Measurements from ENCODE around the gene ACR. TPM values are rescaled to one million over a fixed set of nuclear protein-coding genes. Genes with fewer than 3 reads are reported as not detected.
"Not testable (repeated sequence)": the region's sequence is repeated elsewhere in the genome, so short reads cannot be mapped to it uniquely, and the experiment has no call there.

ACR gene
- total RNA-seq, 1 donor from 2014 or later: 2.8 TPM

GRCh38 chr22:50775132-50775531, 37.1 kb downstream of the ACR start:
- H3K36me3 Mint-ChIP-seq (ENCODE audit: low read depth, unreplicated experiment); H3K27me3 Mint-ChIP-seq (ENCODE audit: unreplicated experiment); H3K9me3 Mint-ChIP-seq (ENCODE audit: unreplicated experiment); H3K4me3 Mint-ChIP-seq (ENCODE audit: unreplicated experiment); H3K27ac Mint-ChIP-seq (ENCODE audit: unreplicated experiment): not testable (repeated sequence)
- peak; percentile 94 for DNase-seq (ENCODE audit: low spot score)
- TF ChIP-seq CTCF (IDR thresholded peaks at IDR 0.05; ENCODE audit: unreplicated experiment): peak; percentile 51
- peaks cover 10% of the 10 kb centered on the region for H3K4me1 Mint-ChIP-seq (ENCODE audit: unreplicated experiment)

- not testable (repeated sequence) for H3K9me3 Mint-ChIP-seq (ENCODE audit: unreplicated experiment); H3K4me3 Mint-ChIP-seq (ENCODE audit: unreplicated experiment); H3K27ac Mint-ChIP-seq (ENCODE audit: unreplicated experiment); H3K36me3 Mint-ChIP-seq (ENCODE audit: low read depth, unreplicated experiment); DNase-seq (ENCODE audit: low spot score); H3K27me3 Mint-ChIP-seq (ENCODE audit: unreplicated experiment)
- H3K4me1 Mint-ChIP-seq (ENCODE audit: unreplicated experiment): peaks cover 15% of the 10 kb centered on the region
These were observed 39.6 kb downstream of the ACR start for GRCh38 chr22:50777631-50778030.

GRCh38 chr22:50780244-50780643, 42.2 kb downstream of the ACR start:
- DNase-seq (ENCODE audit: low spot score); H3K4me3 Mint-ChIP-seq (ENCODE audit: unreplicated experiment); H3K9me3 Mint-ChIP-seq (ENCODE audit: unreplicated experiment); H3K36me3 Mint-ChIP-seq (ENCODE audit: low read depth, unreplicated experiment); H3K27ac Mint-ChIP-seq (ENCODE audit: unreplicated experiment); H3K27me3 Mint-ChIP-seq (ENCODE audit: unreplicated experiment): not testable (repeated sequence)
- H3K4me1 Mint-ChIP-seq (ENCODE audit: unreplicated experiment): peaks cover 18% of the 10 kb centered on the region

- H3K27ac Mint-ChIP-seq (ENCODE audit: unreplicated experiment): not testable (repeated sequence)
These were observed 44.2 kb downstream of the ACR start for GRCh38 chr22:50782253-50782652.

GRCh38 chr22:50783033-50783879, 45.3 kb downstream of the ACR start, which contains the start of gene RABL2B:
TSS of gene RABL2B (minus strand) at chr22:50783636. CDS start at chr22:50782294, 1,342 bp downstream.
- not testable (repeated sequence) for H3K27ac Mint-ChIP-seq (ENCODE audit: unreplicated experiment); H3K27me3 Mint-ChIP-seq (ENCODE audit: unreplicated experiment); H3K36me3 Mint-ChIP-seq (ENCODE audit: low read depth, unreplicated experiment); H3K9me3 Mint-ChIP-seq (ENCODE audit: unreplicated experiment)
- DNase-seq (ENCODE audit: low spot score): peak; percentile 92
- peaks cover 13% of the 10 kb centered on the region for H3K4me1 Mint-ChIP-seq (ENCODE audit: unreplicated experiment)
- peak within 1 kb of the TSS; percentile 92 for H3K4me3 Mint-ChIP-seq (ENCODE audit: unreplicated experiment)

More at GRCh38 chr22:50782253-50782652, 44.2 kb downstream of the ACR start:
- Mint-ChIP-seq H3K4me1 (ENCODE audit: unreplicated experiment) (peaks cover 18% of the 10 kb centered on the region), H3K4me3 (ENCODE audit: unreplicated experiment) (peak overlapping the region; percentile 70)
- H3K27me3 Mint-ChIP-seq (ENCODE audit: unreplicated experiment); DNase-seq (ENCODE audit: low spot score); H3K36me3 Mint-ChIP-seq (ENCODE audit: low read depth, unreplicated experiment); H3K9me3 Mint-ChIP-seq (ENCODE audit: unreplicated experiment): not testable (repeated sequence)

- not testable (repeated sequence) for H3K36me3 Mint-ChIP-seq (ENCODE audit: low read depth, unreplicated experiment); H3K27ac Mint-ChIP-seq (ENCODE audit: unreplicated experiment); H3K4me1 Mint-ChIP-seq (ENCODE audit: unreplicated experiment); H3K27me3 Mint-ChIP-seq (ENCODE audit: unreplicated experiment); DNase-seq (ENCODE audit: low spot score); H3K9me3 Mint-ChIP-seq (ENCODE audit: unreplicated experiment)
- peak overlapping the region; percentile 92 for H3K4me3 Mint-ChIP-seq (ENCODE audit: unreplicated experiment)
These were observed 45.9 kb downstream of the ACR start for GRCh38 chr22:50783880-50784276.

- not testable (repeated sequence) for H3K27ac Mint-ChIP-seq (ENCODE audit: unreplicated experiment); DNase-seq (ENCODE audit: low spot score); H3K27me3 Mint-ChIP-seq (ENCODE audit: unreplicated experiment); H3K4me1 Mint-ChIP-seq (ENCODE audit: unreplicated experiment); H3K36me3 Mint-ChIP-seq (ENCODE audit: low read depth, unreplicated experiment); H3K9me3 Mint-ChIP-seq (ENCODE audit: unreplicated experiment); H3K4me3 Mint-ChIP-seq (ENCODE audit: unreplicated experiment)
These were observed 47.3 kb downstream of the ACR start for GRCh38 chr22:50785289-50785688.

- not testable (repeated sequence) for H3K4me1 Mint-ChIP-seq (ENCODE audit: unreplicated experiment); H3K36me3 Mint-ChIP-seq (ENCODE audit: low read depth, unreplicated experiment); H3K9me3 Mint-ChIP-seq (ENCODE audit: unreplicated experiment); H3K27ac Mint-ChIP-seq (ENCODE audit: unreplicated experiment); DNase-seq (ENCODE audit: low spot score); H3K27me3 Mint-ChIP-seq (ENCODE audit: unreplicated experiment); H3K4me3 Mint-ChIP-seq (ENCODE audit: unreplicated experiment)
These were observed 48.9 kb downstream of the ACR start for GRCh38 chr22:50786936-50787335.

Other genes with a start within 250 kb of the ACR start
- gene LMF2, start 230.5 kb upstream of the ACR start, total RNA-seq (ENCODE audit: unreplicated experiment): 88.2 TPM
- gene NCAPH2, start 230.0 kb upstream of the ACR start, total RNA-seq (ENCODE audit: unreplicated experiment): 40.9 TPM
- gene SCO2, start 212.6 kb upstream of the ACR start, total RNA-seq (ENCODE audit: unreplicated experiment): 1.1 TPM
- 6.3 TPM for gene TYMP, start 208.2 kb upstream of the ACR start, total RNA-seq (ENCODE audit: unreplicated experiment)
- gene KLHDC7B, start 192.3 kb upstream of the ACR start, total RNA-seq (ENCODE audit: unreplicated experiment): not detected
- gene SYCE3, start 175.3 kb upstream of the ACR start, total RNA-seq (ENCODE audit: unreplicated experiment): not detected
- 89.0 TPM for gene CPT1B, start 159.8 kb upstream of the ACR start, total RNA-seq (ENCODE audit: unreplicated experiment)
- gene CHKB, start 155.4 kb upstream of the ACR start, total RNA-seq (ENCODE audit: unreplicated experiment): 94.6 TPM
- gene MAPK8IP2, start 137.4 kb upstream of the ACR start, total RNA-seq (ENCODE audit: unreplicated experiment): 0.69 TPM
- gene ARSA, start 110.1 kb upstream of the ACR start, total RNA-seq (ENCODE audit: unreplicated experiment): 59.6 TPM
- 223 TPM for gene SHANK3, start 65.4 kb upstream of the ACR start, total RNA-seq (ENCODE audit: unreplicated experiment)
- 31.1 TPM for gene RABL2B, start 45.4 kb downstream of the ACR start, total RNA-seq (ENCODE audit: unreplicated experiment)

Data from endothelial cell (in vitro differentiated cells).